Measurements from ENCODE around the gene NMU. TPM values are rescaled to one million over a fixed set of nuclear protein-coding genes. Genes with fewer than 3 reads are reported as not detected.

NMU gene
- total RNA-seq, 2 donors from 2014 or later: 2.5 TPM; not detected in 1

GRCh38 chr4:55613621-55614020, 22.5 kb downstream of the NMU start:
- Histone ChIP-seq H3K4me3 (no peak overlapping the region), H3K36me3 (no peaks in the 10 kb centered on the region), H3K9me3 (no peaks in the 10 kb centered on the region), H3K27ac (no peak overlapping the region), H3K27me3 (replicated peaks; ENCODE audit: insufficient read depth) (no peaks in the 10 kb centered on the region), H3K4me1 (replicated peaks) (no peaks in the 10 kb centered on the region)
- WGBS: 88% methylated on average over 3 of the region's 3 CpGs
- DNase-seq (ENCODE audit: low spot score): no peak
- TF ChIP-seq POLR2A (IDR thresholded peaks at IDR 0.05) (no peak), CTCF (IDR thresholded peaks at IDR 0.05) (no peak), POLR2AphosphoS5 (IDR thresholded peaks at IDR 0.05) (no peak)
- intact Hi-C loops (cut with DNase I): no loop called here

- H3K4me1 ChIP-seq (replicated peaks): no peaks in the 10 kb centered on the region
- no peak overlapping the region for H3K4me3 ChIP-seq
- 88% methylated on average over 3 of the region's 3 CpGs for WGBS
- H3K27me3 ChIP-seq (replicated peaks; ENCODE audit: insufficient read depth): no peaks in the 10 kb centered on the region
- intact Hi-C loops (cut with DNase I): no loop called here
- DNase-seq (ENCODE audit: low spot score): no peak
- no peaks in the 10 kb centered on the region for H3K9me3 ChIP-seq
- no peaks in the 10 kb centered on the region for H3K36me3 ChIP-seq
- H3K27ac ChIP-seq: no peak overlapping the region
- TF ChIP-seq CTCF (IDR thresholded peaks at IDR 0.05): no peak
- no peak for TF ChIP-seq POLR2A (IDR thresholded peaks at IDR 0.05)
- no peak for TF ChIP-seq POLR2AphosphoS5 (IDR thresholded peaks at IDR 0.05)
These were observed 23.8 kb downstream of the NMU start for GRCh38 chr4:55612341-55612740.

- Histone ChIP-seq H3K4me3 (no peak overlapping the region), H3K9me3 (no peaks in the 10 kb centered on the region), H3K36me3 (no peaks in the 10 kb centered on the region), H3K27me3 (replicated peaks; ENCODE audit: insufficient read depth) (no peaks in the 10 kb centered on the region), H3K4me1 (replicated peaks) (no peaks in the 10 kb centered on the region), H3K27ac (no peak overlapping the region)
- intact Hi-C loops (cut with DNase I): no loop called here
- 93% methylated on average over 3 of the region's 3 CpGs for WGBS
- TF ChIP-seq CTCF (IDR thresholded peaks at IDR 0.05) (no peak), POLR2AphosphoS5 (IDR thresholded peaks at IDR 0.05) (no peak), POLR2A (IDR thresholded peaks at IDR 0.05) (no peak)
- DNase-seq (ENCODE audit: low spot score): no peak
These were observed 24.6 kb downstream of the NMU start for GRCh38 chr4:55611358-55612059.

- intact Hi-C loops (cut with DNase I): no loop called here
- H3K4me3 ChIP-seq: no peak overlapping the region
These were observed 25.7 kb downstream of the NMU start for GRCh38 chr4:55610381-55610780.

More at GRCh38 chr4:55610381-55610780, 25.7 kb downstream of the NMU start:
- Histone ChIP-seq H3K27me3 (replicated peaks; ENCODE audit: insufficient read depth) (no peaks in the 10 kb centered on the region), H3K9me3 (no peaks in the 10 kb centered on the region), H3K36me3 (no peaks in the 10 kb centered on the region), H3K27ac (no peak overlapping the region), H3K4me1 (replicated peaks) (no peaks in the 10 kb centered on the region)
- TF ChIP-seq POLR2AphosphoS5 (IDR thresholded peaks at IDR 0.05): no peak
- no peak for TF ChIP-seq POLR2A (IDR thresholded peaks at IDR 0.05)
- no peak for TF ChIP-seq CTCF (IDR thresholded peaks at IDR 0.05)
- WGBS: 98% methylated on average over 2 of the region's 2 CpGs
- DNase-seq (ENCODE audit: low spot score): no peak
